ENCODE measurements around the gene NEIL1.
"Not testable (repeated sequence)": the region's sequence is repeated elsewhere in the genome, so short reads cannot be mapped to it uniquely, and the experiment has no call there.

NEIL1 gene

GRCh38 chr15:75358771-75359536 lies 12.1 kb downstream of the NEIL1 start:
- no peak for DNase-seq

GRCh38 chr15:75359537-75360250 lies 12.9 kb downstream of the NEIL1 start:
- DNase-seq: no peak

- no peak for DNase-seq
These were observed 13.6 kb downstream of the NEIL1 start for GRCh38 chr15:75360391-75360790.

- no peak for DNase-seq
These were observed 14.0 kb downstream of the NEIL1 start for GRCh38 chr15:75360856-75361255.

- no peak for DNase-seq
These were observed 14.6 kb downstream of the NEIL1 start for GRCh38 chr15:75361361-75361988.

GRCh38 chr15:75361989-75362641 lies 15.3 kb downstream of the NEIL1 start:
- no peak for DNase-seq

GRCh38 chr15:75362642-75363249 lies 15.9 kb downstream of the NEIL1 start:
- DNase-seq: no peak

GRCh38 chr15:75363786-75364185 lies 16.9 kb downstream of the NEIL1 start:
- no peak for DNase-seq

GRCh38 chr15:75364881-75365280 lies 18.0 kb downstream of the NEIL1 start:
- no peak for DNase-seq

- no peak for DNase-seq
These were observed 19.3 kb downstream of the NEIL1 start for GRCh38 chr15:75366163-75366562.

GRCh38 chr15:75367006-75367405 lies 20.2 kb downstream of the NEIL1 start:
- DNase-seq: no peak

GRCh38 chr15:75367406-75367912 lies 20.6 kb downstream of the NEIL1 start:
- no peak for DNase-seq

- DNase-seq: peak; percentile 92
These were observed 21.3 kb downstream of the NEIL1 start, which contains the start of gene MAN2C1 for GRCh38 chr15:75367913-75368688. Gene MAN2C1, minus strand, starts transcription at chr15:75368607. Its CDS starts 24 bp downstream, at chr15:75368583.

- DNase-seq: no peak
These were observed 21.9 kb downstream of the NEIL1 start for GRCh38 chr15:75368689-75369239.

- DNase-seq: no peak
These were observed 23.2 kb downstream of the NEIL1 start for GRCh38 chr15:75369897-75370581.

- no peak for DNase-seq
These were observed 24.6 kb downstream of the NEIL1 start for GRCh38 chr15:75371486-75371885.

GRCh38 chr15:75371901-75372688 lies 25.3 kb downstream of the NEIL1 start:
- DNase-seq: no peak

GRCh38 chr15:75380773-75381172 lies 33.9 kb downstream of the NEIL1 start:
- DNase-seq: no peak

- DNase-seq: not testable (repeated sequence)
These were observed 37.1 kb downstream of the NEIL1 start for GRCh38 chr15:75383986-75384385.

All from activated T-cell treated with anti-CD3 and anti-CD28 coated beads, Interleukin-2, amount 50 U/mL, for 1 hour (primary cell).